ENCODE measurements around the gene RNF151.

The RNF151 gene

DNA sequence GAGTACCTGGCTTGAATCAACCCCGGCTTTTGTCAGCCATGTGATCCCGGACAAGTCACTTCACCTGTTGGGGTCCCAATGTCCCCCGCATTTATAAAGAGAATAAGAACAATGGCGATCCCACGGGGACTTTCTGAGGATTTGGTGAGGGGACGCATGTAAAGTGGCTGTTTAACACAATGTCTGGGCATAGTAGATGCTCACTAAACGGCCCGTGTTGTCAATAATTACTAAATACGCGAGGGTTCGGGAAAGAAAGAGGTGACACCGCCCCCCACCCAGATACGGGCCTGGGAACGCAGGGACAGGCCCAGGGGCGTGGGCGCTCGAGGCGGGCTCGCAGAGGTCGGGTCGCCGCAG lies 24.9 kb downstream of the RNF151 start:
- Histone ChIP-seq H3K4me1 (ENCODE audit: control insufficient read depth in 5 of 5, insufficient read depth in 5 of 5, low read length in 5 of 5) (peaks cover 0 to 25% (median 21%) of the 10 kb centered on the region in 5 donors), H3K9ac (ENCODE audit: low read length in 5 of 5) (peak overlapping the region in 1 of 5 donors; percentile 37), H3K9me3 (ENCODE audit: control insufficient read depth in 5 of 5, low read length in 5 of 5) (no peaks in the 10 kb centered on the region), H3K36me3 (ENCODE audit: control insufficient read depth in 5 of 5, insufficient read depth in 5 of 5, low read length in 5 of 5) (peaks cover 0 to 8% (median 7%) of the 10 kb centered on the region in 5 donors), H3K4me3 (ENCODE audit: low read depth in 1 of 5, low read length in 5 of 5) (peak overlapping the region in 4 of 5 donors; percentile 48 to 69 (median 58)), H3K27ac (ENCODE audit: low read depth, low read length) (no peak overlapping the region), H3K27me3 (ENCODE audit: control insufficient read depth in 5 of 5, insufficient read depth in 4 of 5, low read length in 5 of 5) (peaks cover 17 to 27% (median 25%) of the 10 kb centered on the region in 5 donors)

DNA sequence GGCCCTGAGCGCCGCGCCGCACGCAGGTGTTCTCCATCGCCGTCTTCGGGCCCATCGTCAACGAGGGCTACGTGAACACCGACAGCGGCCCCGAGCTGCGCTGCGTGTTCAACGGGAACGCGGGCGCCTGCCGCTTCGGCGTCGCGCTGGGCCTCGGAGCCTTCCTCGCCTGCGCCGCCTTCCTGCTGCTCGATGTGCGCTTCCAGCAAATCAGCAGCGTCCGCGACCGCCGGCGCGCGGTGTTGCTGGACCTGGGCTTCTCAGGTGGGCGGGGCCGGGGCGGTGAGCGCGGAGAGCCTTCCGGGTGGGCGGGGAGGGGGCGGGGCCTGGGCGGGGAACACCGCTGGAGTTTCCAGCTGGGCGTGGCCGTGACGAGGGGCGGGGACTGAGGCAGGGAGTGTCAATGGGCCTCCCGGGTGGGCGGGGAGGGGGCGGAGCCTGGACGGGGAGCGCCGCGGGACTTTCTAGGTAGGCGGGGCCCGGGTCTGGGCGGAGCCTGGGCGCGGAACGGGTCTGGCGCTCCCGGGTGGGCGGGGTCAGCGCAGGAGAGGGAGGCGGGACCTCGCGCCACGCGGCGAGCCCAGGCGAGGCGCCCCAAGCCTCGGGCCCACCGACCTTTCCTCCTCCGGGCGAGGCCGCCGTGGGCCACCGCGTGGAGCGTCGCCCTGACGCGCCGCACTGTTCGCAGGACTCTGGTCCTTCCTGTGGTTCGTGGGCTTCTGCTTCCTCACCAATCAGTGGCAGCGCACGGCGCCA lies 25.5 kb downstream of the RNF151 start:
- H3K4me1 ChIP-seq (ENCODE audit: control insufficient read depth in 5 of 5, insufficient read depth in 5 of 5, low read length in 5 of 5), result peaks cover 0 to 30% (median 24%) of the 10 kb centered on the region in 5 donors
- no peaks in the 10 kb centered on the region for H3K9me3 ChIP-seq (ENCODE audit: control insufficient read depth in 5 of 5, low read length in 5 of 5)
- H3K36me3 ChIP-seq (ENCODE audit: control insufficient read depth in 5 of 5, insufficient read depth in 5 of 5, low read length in 5 of 5), result peaks cover 0 to 6% (median 5%) of the 10 kb centered on the region in 5 donors
- H3K27me3 ChIP-seq (ENCODE audit: control insufficient read depth in 5 of 5, insufficient read depth in 4 of 5, low read length in 5 of 5), result peaks cover 17 to 27% (median 25%) of the 10 kb centered on the region in 5 donors
- H3K9ac ChIP-seq (ENCODE audit: low read length in 5 of 5), result peak overlapping the region in 1 of 5 donors; percentile 37
- no peak overlapping the region for H3K27ac ChIP-seq (ENCODE audit: low read depth, low read length)
- H3K4me3 ChIP-seq (ENCODE audit: low read depth in 1 of 5, low read length in 5 of 5), result peak overlapping the region in 4 of 5 donors; percentile 48 to 69 (median 58)

DNA sequence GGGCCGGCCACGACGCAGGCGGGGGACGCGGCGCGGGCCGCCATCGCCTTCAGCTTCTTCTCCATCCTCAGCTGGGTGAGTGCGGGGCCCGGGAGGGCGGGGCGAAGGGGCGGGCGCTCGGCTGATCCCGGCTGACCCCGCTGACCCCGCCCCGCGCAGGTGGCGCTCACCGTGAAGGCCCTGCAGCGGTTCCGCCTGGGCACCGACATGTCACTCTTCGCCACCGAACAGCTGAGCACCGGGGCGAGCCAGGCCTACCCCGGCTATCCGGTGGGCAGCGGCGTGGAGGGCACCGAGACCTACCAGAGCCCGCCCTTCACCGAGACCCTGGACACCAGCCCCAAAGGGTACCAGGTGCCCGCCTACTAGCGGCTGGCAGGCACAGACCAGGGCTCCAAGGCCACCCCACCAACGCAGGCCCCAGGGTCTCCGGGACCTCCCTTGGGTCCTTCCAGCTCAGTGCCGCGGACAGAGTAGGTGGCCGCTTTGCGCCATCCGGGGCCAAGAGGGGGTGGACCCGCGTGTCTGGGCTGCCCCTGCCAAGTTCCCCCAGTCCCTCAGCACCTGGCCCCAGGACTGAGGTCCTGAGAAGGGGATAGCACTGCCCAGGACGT lies 26.2 kb downstream of the RNF151 start:
- Histone ChIP-seq H3K27ac (ENCODE audit: low read depth, low read length) (no peak overlapping the region), H3K9me3 (ENCODE audit: control insufficient read depth in 5 of 5, low read length in 5 of 5) (no peaks in the 10 kb centered on the region), H3K27me3 (ENCODE audit: control insufficient read depth in 5 of 5, insufficient read depth in 4 of 5, low read length in 5 of 5) (peaks cover 17 to 27% (median 25%) of the 10 kb centered on the region in 5 donors), H3K4me1 (ENCODE audit: control insufficient read depth in 5 of 5, insufficient read depth in 5 of 5, low read length in 5 of 5) (peaks cover 0 to 36% (median 24%) of the 10 kb centered on the region in 5 donors), H3K9ac (ENCODE audit: low read length in 5 of 5) (no peak overlapping the region), H3K36me3 (ENCODE audit: control insufficient read depth in 5 of 5, insufficient read depth in 5 of 5, low read length in 5 of 5) (peaks cover 0 to 11% (median 7%) of the 10 kb centered on the region in 5 donors), H3K4me3 (ENCODE audit: low read depth in 1 of 5, low read length in 5 of 5) (peak overlapping the region in 1 of 5 donors; percentile 50)

DNA sequence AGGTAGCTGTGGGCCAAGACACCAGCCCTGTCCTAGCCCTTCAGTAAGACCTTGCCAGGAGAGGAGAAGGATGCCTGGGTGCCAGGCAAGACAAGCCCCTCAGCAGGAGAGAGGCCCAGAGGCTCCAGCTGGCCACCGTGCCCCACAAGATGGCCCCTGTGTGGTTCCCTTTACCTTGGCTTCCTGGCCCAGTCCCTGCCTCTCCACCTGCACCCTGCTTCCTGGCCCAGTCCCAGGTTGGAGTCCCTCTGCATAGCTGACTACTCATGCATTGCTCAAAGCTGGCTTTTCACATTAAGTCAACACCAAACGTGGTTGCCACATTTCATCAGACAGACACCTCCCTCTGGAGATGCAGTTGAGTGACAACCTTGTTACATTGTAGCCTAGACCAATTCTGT lies 27.1 kb downstream of the RNF151 start:
- Histone ChIP-seq H3K4me3 (ENCODE audit: low read depth in 1 of 5, low read length in 5 of 5) (no peak overlapping the region), H3K9ac (ENCODE audit: low read length in 5 of 5) (no peak overlapping the region), H3K36me3 (ENCODE audit: control insufficient read depth in 5 of 5, insufficient read depth in 5 of 5, low read length in 5 of 5) (peaks cover 0 to 20% (median 13%) of the 10 kb centered on the region in 5 donors), H3K27ac (ENCODE audit: low read depth, low read length) (no peak overlapping the region), H3K9me3 (ENCODE audit: control insufficient read depth in 5 of 5, low read length in 5 of 5) (no peaks in the 10 kb centered on the region), H3K4me1 (ENCODE audit: control insufficient read depth in 5 of 5, insufficient read depth in 5 of 5, low read length in 5 of 5) (peaks cover 0 to 42% (median 24%) of the 10 kb centered on the region in 5 donors), H3K27me3 (ENCODE audit: control insufficient read depth in 5 of 5, insufficient read depth in 4 of 5, low read length in 5 of 5) (peaks cover 17 to 23% (median 22%) of the 10 kb centered on the region in 5 donors)

DNA sequence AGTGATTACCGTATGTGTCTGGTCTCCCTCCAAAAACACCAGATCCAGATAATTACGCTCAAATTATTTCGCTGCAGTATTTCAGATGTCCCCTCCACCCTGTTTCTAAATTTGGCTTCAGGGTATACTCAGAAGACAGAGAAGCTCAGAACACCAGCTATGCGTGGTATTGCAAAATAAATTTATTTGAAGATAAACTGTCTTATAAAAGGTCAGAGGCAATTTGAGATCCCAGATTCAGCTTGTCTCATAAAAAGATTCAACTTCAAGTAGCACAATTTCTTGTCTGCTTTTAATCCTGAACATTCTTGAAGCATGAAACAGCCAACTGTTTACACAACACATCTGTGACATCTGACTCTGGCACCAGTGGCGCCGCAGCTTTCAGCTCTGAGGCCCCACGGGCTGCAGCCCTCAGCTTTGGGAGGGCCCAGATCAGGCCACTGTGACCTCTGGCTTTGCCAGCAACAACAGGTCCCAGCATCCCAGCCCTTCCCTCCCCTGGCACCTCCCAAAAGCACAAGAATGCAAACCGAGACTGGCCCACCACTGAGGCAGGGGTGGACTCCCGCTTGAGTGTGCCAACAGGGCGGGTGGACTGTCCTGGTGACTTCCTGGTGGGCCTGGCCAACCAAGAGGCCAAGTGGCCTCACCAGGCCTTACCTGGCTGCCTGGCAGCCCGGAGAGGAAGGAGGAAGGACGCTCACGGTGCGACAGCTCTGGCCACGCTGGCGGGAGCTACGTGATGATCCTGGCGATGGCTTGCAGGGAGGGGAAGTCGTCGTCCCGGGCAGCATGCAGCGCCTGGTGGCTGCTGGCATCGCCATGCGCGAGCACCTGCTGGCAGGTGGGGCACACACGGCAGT lies 31.1 kb downstream of the RNF151 start:
- Histone ChIP-seq H3K4me3 (ENCODE audit: low read depth in 1 of 5, low read length in 5 of 5) (no peak overlapping the region), H3K4me1 (ENCODE audit: control insufficient read depth in 5 of 5, insufficient read depth in 5 of 5, low read length in 5 of 5) (peaks cover 0 to 19% (median 17%) of the 10 kb centered on the region in 5 donors), H3K9ac (ENCODE audit: low read length in 5 of 5) (peak overlapping the region in 1 of 5 donors; percentile 38), H3K36me3 (ENCODE audit: control insufficient read depth in 5 of 5, insufficient read depth in 5 of 5, low read length in 5 of 5) (peaks cover 0 to 59% (median 52%) of the 10 kb centered on the region in 5 donors), H3K27me3 (ENCODE audit: control insufficient read depth in 5 of 5, insufficient read depth in 4 of 5, low read length in 5 of 5) (no peaks in the 10 kb centered on the region), H3K9me3 (ENCODE audit: control insufficient read depth in 5 of 5, low read length in 5 of 5) (no peaks in the 10 kb centered on the region), H3K27ac (ENCODE audit: low read depth, low read length) (peak overlapping the region; percentile 58)

DNA sequence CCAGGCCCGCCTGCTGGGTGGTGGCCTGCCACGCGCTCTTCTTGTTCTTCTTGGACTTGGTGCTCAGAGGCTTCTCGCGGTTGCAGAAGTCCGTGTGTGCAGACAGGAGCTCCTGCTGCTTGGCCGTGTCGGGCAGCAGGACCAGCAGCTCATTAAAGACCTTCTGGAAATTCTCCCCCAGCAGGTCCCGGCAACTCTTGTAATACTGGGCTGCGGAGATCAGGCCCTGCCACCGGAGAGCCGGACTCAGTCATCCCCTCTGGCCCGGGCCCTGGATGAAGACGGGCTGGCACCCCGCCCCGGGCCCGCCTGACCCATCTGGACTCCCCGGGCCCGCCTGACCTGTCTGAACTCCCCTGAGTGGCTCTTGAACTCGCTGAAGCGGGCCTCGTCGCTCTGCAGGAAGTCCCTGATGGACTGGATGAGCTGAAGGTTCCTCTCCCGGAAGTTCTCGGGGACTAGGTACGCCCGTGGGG lies 31.7 kb downstream of the RNF151 start:
- Histone ChIP-seq H3K9me3 (ENCODE audit: control insufficient read depth in 5 of 5, low read length in 5 of 5) (no peaks in the 10 kb centered on the region), H3K27ac (ENCODE audit: low read depth, low read length) (no peak overlapping the region), H3K4me3 (ENCODE audit: low read depth in 1 of 5, low read length in 5 of 5) (no peak overlapping the region), H3K9ac (ENCODE audit: low read length in 5 of 5) (no peak overlapping the region), H3K36me3 (ENCODE audit: control insufficient read depth in 5 of 5, insufficient read depth in 5 of 5, low read length in 5 of 5) (peaks cover 0 to 66% (median 58%) of the 10 kb centered on the region in 5 donors), H3K4me1 (ENCODE audit: control insufficient read depth in 5 of 5, insufficient read depth in 5 of 5, low read length in 5 of 5) (peaks cover 0 to 21% (median 17%) of the 10 kb centered on the region in 5 donors), H3K27me3 (ENCODE audit: control insufficient read depth in 5 of 5, insufficient read depth in 4 of 5, low read length in 5 of 5) (no peaks in the 10 kb centered on the region)

DNA sequence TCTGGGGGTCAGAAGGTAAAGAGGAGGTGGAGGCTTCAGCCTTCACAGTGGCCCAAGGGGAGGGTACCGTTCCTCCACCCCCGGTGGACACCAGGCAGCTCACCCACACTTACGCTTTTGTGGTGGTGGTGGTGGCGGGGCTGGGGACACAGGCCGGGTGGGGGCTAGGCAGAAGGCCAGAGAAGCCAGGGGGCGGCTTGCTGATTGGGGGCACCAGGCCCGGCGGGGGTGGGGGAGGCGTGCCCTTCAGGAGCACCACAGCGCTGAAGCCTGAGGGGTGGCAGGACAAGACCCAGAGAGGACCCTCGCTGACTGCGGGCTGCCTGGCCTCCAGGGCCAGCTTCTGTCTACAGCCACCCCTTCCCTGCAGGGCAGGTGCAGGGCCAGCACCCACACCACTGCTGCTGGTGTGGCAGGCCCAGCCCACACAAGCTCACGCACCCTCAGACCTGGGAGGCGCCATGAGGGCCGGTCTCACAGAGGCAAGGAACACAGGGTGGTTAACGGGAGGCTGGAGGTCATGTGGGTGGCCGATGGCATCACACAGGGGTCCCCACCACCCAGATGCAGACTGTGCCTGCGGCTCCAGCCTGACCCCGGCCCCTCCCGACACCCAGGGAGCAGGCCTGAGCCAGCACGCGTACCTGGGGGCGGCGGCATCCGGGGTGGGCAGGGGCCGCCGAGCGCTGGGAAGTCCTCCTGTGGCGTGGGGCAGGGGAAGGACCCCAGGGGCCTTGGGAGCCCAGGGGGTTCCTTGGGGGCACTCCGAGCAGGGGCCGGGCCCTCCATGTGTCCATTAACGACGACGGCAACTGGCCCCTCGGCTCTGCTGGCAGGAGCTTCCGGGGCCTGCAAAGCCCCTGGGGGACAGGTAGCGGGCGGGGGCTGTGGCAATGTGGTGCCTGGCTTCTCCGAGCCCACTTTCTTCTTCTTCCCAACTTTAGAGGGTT lies 32.5 kb downstream of the RNF151 start:
- peaks cover 0 to 67% (median 59%) of the 10 kb centered on the region in 5 donors for H3K36me3 ChIP-seq (ENCODE audit: control insufficient read depth in 5 of 5, insufficient read depth in 5 of 5, low read length in 5 of 5)
- peaks cover 0 to 28% (median 24%) of the 10 kb centered on the region in 5 donors for H3K4me1 ChIP-seq (ENCODE audit: control insufficient read depth in 5 of 5, insufficient read depth in 5 of 5, low read length in 5 of 5)
- no peaks in the 10 kb centered on the region for H3K27me3 ChIP-seq (ENCODE audit: control insufficient read depth in 5 of 5, insufficient read depth in 4 of 5, low read length in 5 of 5)
- H3K27ac ChIP-seq (ENCODE audit: low read depth, low read length), result no peak overlapping the region
- H3K4me3 ChIP-seq (ENCODE audit: low read depth in 1 of 5, low read length in 5 of 5), result no peak overlapping the region
- H3K9ac ChIP-seq (ENCODE audit: low read length in 5 of 5), result no peak overlapping the region
- H3K9me3 ChIP-seq (ENCODE audit: control insufficient read depth in 5 of 5, low read length in 5 of 5), result no peaks in the 10 kb centered on the region

DNA sequence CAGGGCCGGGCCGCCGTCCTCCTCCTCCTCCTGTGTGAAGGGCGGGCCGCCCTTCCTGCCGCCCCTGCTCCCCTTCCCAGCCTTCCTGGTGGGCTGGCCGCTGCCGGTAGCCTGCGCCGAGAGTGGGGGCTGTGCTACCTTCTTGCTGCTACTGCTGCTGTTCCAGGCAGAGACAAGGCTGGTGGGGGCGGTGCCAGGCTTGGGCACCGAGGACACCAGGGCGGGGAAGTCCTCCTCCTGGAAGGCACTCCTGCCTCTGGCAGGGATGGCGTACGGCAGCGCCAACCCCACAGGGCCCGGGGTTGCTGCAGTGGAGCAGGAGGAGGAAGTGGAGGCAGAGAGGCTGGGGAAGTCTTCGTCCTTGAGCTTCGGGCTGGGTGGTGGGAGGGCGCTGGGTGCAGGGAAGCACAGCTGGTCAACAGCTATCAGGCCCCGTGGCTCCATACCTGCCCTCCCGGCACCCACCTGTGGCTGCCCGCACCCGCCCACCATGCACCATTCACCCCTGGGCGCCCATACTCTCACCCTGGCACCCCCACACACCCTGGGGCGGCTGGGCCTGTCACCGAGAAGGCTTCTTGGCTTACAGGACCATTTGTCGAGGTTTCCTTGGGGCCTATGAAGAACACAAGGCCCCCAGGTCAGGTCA lies 33.3 kb downstream of the RNF151 start:
- H3K36me3 ChIP-seq (ENCODE audit: control insufficient read depth in 5 of 5, insufficient read depth in 5 of 5, low read length in 5 of 5), result peaks cover 0 to 67% (median 59%) of the 10 kb centered on the region in 5 donors
- H3K27me3 ChIP-seq (ENCODE audit: control insufficient read depth in 5 of 5, insufficient read depth in 4 of 5, low read length in 5 of 5), result no peaks in the 10 kb centered on the region
- H3K4me1 ChIP-seq (ENCODE audit: control insufficient read depth in 5 of 5, insufficient read depth in 5 of 5, low read length in 5 of 5), result peaks cover 0 to 37% (median 32%) of the 10 kb centered on the region in 5 donors
- no peak overlapping the region for H3K9ac ChIP-seq (ENCODE audit: low read length in 5 of 5)
- no peaks in the 10 kb centered on the region for H3K9me3 ChIP-seq (ENCODE audit: control insufficient read depth in 5 of 5, low read length in 5 of 5)
- no peak overlapping the region for H3K27ac ChIP-seq (ENCODE audit: low read depth, low read length)
- no peak overlapping the region for H3K4me3 ChIP-seq (ENCODE audit: low read depth in 1 of 5, low read length in 5 of 5)
